ENCODE results near the gene BLID. TPM values are rescaled to one million over a fixed set of nuclear protein-coding genes. Genes with fewer than 3 reads are reported as not detected.

The BLID gene
- total and polyA plus RNA-seq, 2 experiments from 2014 or later = not detected

GRCh38 chr11:122094836-122095235 lies 21.2 kb downstream of the BLID start (continued):
- TF ChIP-seq JUNB (IDR thresholded peaks at IDR 0.05; ENCODE audit: unreplicated experiment) = no peak
- TF ChIP-seq REST (IDR thresholded peaks at IDR 0.05; ENCODE audit: unreplicated experiment) = no peak
- TF ChIP-seq ZNF331 (CRISPR knock-in tag; IDR thresholded peaks at IDR 0.05; ENCODE audit: low read depth) = no peak
- no peak for TF ChIP-seq CTCF (conservative IDR thresholded peaks at IDR 0.05; ENCODE audit: low read depth in 2 of 2)

DNA sequence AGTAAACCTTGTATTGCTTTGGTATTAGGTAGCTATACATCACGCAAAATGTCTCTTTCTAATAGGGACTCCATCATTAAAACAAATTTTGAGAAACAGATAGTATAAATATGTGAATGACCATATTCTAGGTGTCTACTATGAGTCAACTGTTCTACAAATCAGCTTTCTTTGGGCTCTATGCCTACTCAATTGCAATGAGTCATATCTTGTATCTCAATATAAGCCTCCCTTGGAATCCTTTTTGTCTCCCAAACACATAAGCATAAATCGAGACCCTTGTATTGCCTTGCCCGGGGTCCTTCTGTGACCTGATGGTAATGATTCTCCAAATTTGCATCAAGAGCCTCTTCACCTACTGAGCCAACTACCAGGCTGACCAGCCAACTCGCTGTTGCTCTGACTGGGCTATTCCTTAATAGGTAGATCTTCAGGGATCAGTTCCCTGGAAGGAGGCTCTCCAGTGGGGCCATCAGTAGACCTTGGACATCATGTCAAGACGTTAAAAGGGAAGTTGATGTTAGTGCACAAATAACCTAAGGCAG lies 22.2 kb downstream of the BLID start:
- Histone ChIP-seq H3K79me2 (replicated peaks; ENCODE audit: insufficient read depth) (no peaks in the 10 kb centered on the region; the same call in 1 of the 2 replicates), H3K4me1 (ENCODE audit: insufficient read depth) (peaks cover 14% of the 10 kb centered on the region), H4K20me1 (replicated peaks; ENCODE audit: insufficient read depth) (no peaks in the 10 kb centered on the region), H3K27me3 (ENCODE audit: insufficient read depth) (peaks cover 8% of the 10 kb centered on the region; the same call in 1 of the 2 replicates), H3K36me3 (ENCODE audit: insufficient read depth) (no peaks in the 10 kb centered on the region), H3K4me2 (no peak overlapping the region), H3K9me2 (ENCODE audit: insufficient read depth) (no peaks in the 10 kb centered on the region), H3F3A (replicated peaks; ENCODE audit: low read depth) (no peaks in the 10 kb centered on the region), H3K27ac (ENCODE audit: low read depth) (no peak overlapping the region), H2AFZ (no peak overlapping the region), H3K4me3 (no peak overlapping the region)
- DNase-seq (ENCODE audit: low spot score) = no peak
- Mint-ChIP-seq H3K4me3 (no peak overlapping the region), H3K4me1 (peaks cover 30% of the 10 kb centered on the region), H3K27ac (no peak overlapping the region), H3K27me3 (ENCODE audit: insufficient read depth, low read depth, poor library complexity) (peaks cover 7% of the 10 kb centered on the region), H3K9me3 (no peaks in the 10 kb centered on the region), H3K36me3 (ENCODE audit: low read depth) (no peaks in the 10 kb centered on the region)
- ATAC-seq = no peak
- TF ChIP-seq EZH2phosphoT487 (IDR thresholded peaks at IDR 0.05; ENCODE audit: unreplicated experiment) = no peak
- TF ChIP-seq NANOG (IDR thresholded peaks at IDR 0.05; ENCODE audit: borderline replicate concordance) = no peak
- TF ChIP-seq STAT1 (IDR thresholded peaks at IDR 0.05; ENCODE audit: unreplicated experiment) = no peak
- no peak for TF ChIP-seq EZH2 (IDR thresholded peaks at IDR 0.05; ENCODE audit: low read depth, unreplicated experiment)
- TF ChIP-seq REST (IDR thresholded peaks at IDR 0.05; ENCODE audit: unreplicated experiment) = no peak
- TF ChIP-seq ZNF462 (CRISPR knock-in tag; IDR thresholded peaks at IDR 0.05) = no peak
- TF ChIP-seq POLR2AphosphoS5 (IDR thresholded peaks at IDR 0.05; ENCODE audit: low read depth) = no peak

All from GM23338 (cell line).